Left renal cortex interstitium (tissue), 4 donors: ENCODE measurements around the gene FETUB. TPM values are rescaled to one million over a fixed set of nuclear protein-coding genes. Genes with fewer than 3 reads are reported as not detected.

Source experiments
- polyA plus RNA-seq, 4 donors: library from polyadenylated mRNA; unstranded; fragments of 120-200 nt; gene quantifications; one replicate each; pipeline ENCODE4 v1.2.1, GENCODE V29; 2013; ENCODE audit not compliant: insufficient read length in 4 of 4

FETUB gene
- polyA plus RNA-seq, 4 donors, result 0.33 to 0.65 (median 0.48) TPM; not detected in 1

Other genes with a start within 250 kb of the FETUB start
- gene CRYGS, start 96.0 kb upstream of the FETUB start, polyA plus RNA-seq, result 10 to 100 TPM in 2 of 4 donors, 1 to 10 TPM in 2; 3.6 to 13.2 (median 7.6) TPM
- gene TBCCD1, start 73.1 kb upstream of the FETUB start, polyA plus RNA-seq, result 10 to 100 TPM; 19.1 to 22.8 (median 21.2) TPM
- 10 to 100 TPM; 63.6 to 78.2 (median 71.5) TPM for gene DNAJB11, start 69.7 kb upstream of the FETUB start, polyA plus RNA-seq
- 10 to 100 TPM in 1 of 4 donors, under 1 TPM in 3; 0.37 to 90.9 (median 0.51) TPM for gene AHSG, start 27.3 kb upstream of the FETUB start, polyA plus RNA-seq
- 1 to 10 TPM; 1.8 to 2.9 (median 2.2) TPM for gene HRG, start 25.6 kb downstream of the FETUB start, polyA plus RNA-seq
- gene KNG1, start 77.0 kb downstream of the FETUB start, polyA plus RNA-seq, result 100 to 1,000 TPM; 109 to 220 (median 138) TPM
- gene EIF4A2, start 143.2 kb downstream of the FETUB start, polyA plus RNA-seq, result 100 to 1,000 TPM; 735 to 959 (median 830) TPM
- 10 to 100 TPM; 47.2 to 60.5 (median 50.3) TPM for gene RFC4, start 166.1 kb downstream of the FETUB start, polyA plus RNA-seq
- under 1 TPM in 1 of 4 donors, not detected in 3; 0.03 TPM for gene ADIPOQ, start 202.3 kb downstream of the FETUB start, polyA plus RNA-seq